GM19239 (cell line): ENCODE data around the gene BRMS1.

Source experiments
- DNase-seq: peaks from one replicate; pipeline ENCODE4 v3.0.0; 2011; ENCODE audit warnings: low spot score; ENCODE audit not compliant: insufficient read length
- FAIRE-seq: peaks from 2 replicates; lab custom pipeline; 2011; peaks lifted over from hg19 to GRCh38; lab: Jason Lieb, UNC

Gene BRMS1

GRCh38 chr11:66288671-66289547, 56.0 kb downstream of the BRMS1 start, which contains the start of gene YIF1A:
Gene YIF1A (minus strand): TSS chr11:66289143. CDS start chr11:66288985, 158 bp downstream.
- peak; percentile 100 for DNase-seq
- FAIRE-seq: peak; percentile 99

GRCh38 chr11:66287889-66288670, 56.8 kb downstream of the BRMS1 start:
- DNase-seq: no peak
- FAIRE-seq: peak; percentile 14
